CD14-positive monocyte (primary cell): ENCODE measurements around the gene CAPN1. TPM values are rescaled to one million over a fixed set of nuclear protein-coding genes. Genes with fewer than 3 reads are reported as not detected.

Experiments
- DNase-seq, 3 donors: peaks; one replicate each; pipeline ENCODE4 v3.0.0-alpha.2; 2011 to 2022
- H2AFZ ChIP-seq: 2 replicates; pipeline ENCODE4 v1.6.0; 2012; ENCODE audit warnings: mild to moderate bottlenecking, low read depth, low read length, inconsistent platforms; ENCODE audit not compliant: insufficient read depth, poor library complexity, severe bottlenecking
- H3K27ac ChIP-seq, 2 donors: 1 replicate in 1 of 2; 2 replicates in 1 of 2; pipeline ENCODE4 v1.5.1; 2012 to 2013; ENCODE audit warnings: low read length in 2 of 2, control low read depth in 1 of 2, inconsistent platforms in 1 of 2, low read depth in 1 of 2, mild to moderate bottlenecking in 1 of 2
- H3K27me3 ChIP-seq, 2 donors: one replicate each; pipeline versions ENCODE4 v1.6.0 to v1.6.1; 2011 to 2013; ENCODE audit warnings: low read length in 2 of 2; ENCODE audit not compliant: control insufficient read depth in 2 of 2, insufficient read depth in 2 of 2
- H3K36me3 ChIP-seq, 2 donors: replicated peaks in 1 of 2; 1 replicate in 1 of 2; 2 replicates in 1 of 2; pipeline versions ENCODE4 v1.5.1 to v1.6.1; 2012 to 2013; ENCODE audit warnings: low read length in 2 of 2, control low read depth in 1 of 2, inconsistent platforms in 1 of 2, mild to moderate bottlenecking in 1 of 2; ENCODE audit not compliant: insufficient read depth in 2 of 2, control insufficient read depth in 1 of 2
- H3K4me1 ChIP-seq, 2 donors: 1 replicate in 1 of 2; 2 replicates in 1 of 2; pipeline versions ENCODE4 v1.5.1 to v1.6.1; 2012 to 2013; ENCODE audit warnings: low read length in 2 of 2, control low read depth in 1 of 2, inconsistent platforms in 1 of 2, mild to moderate bottlenecking in 1 of 2, moderate library complexity in 1 of 2; ENCODE audit not compliant: insufficient read depth in 2 of 2, control insufficient read depth in 1 of 2
- H3K4me2 ChIP-seq: replicated peaks from 2 replicates; pipeline ENCODE3; 2012; ENCODE audit warnings: low read length, moderate library complexity, mild to moderate bottlenecking; ENCODE audit not compliant: poor library complexity, severe bottlenecking; ENCODE audit errors: extremely low read depth
- H3K4me3 ChIP-seq, 3 experiments: fragments of 200-600 bp in 1 of 3; sonication (generic) in 1 of 3; replicated peaks in 1 of 3; 1 replicate in 2 of 3; 2 replicates in 1 of 3; pipeline ENCODE4 v1.5.1; 2011 to 2013; ENCODE audit warnings: low read length in 3 of 3, mild to moderate bottlenecking in 3 of 3, control low read depth in 2 of 3, low read depth in 2 of 3, inconsistent platforms in 1 of 3, moderate library complexity in 1 of 3
- H3K79me2 ChIP-seq: 2 replicates; pipeline ENCODE4 v1.6.0; 2012; ENCODE audit warnings: mild to moderate bottlenecking, control low read depth, inconsistent platforms, low read length, moderate library complexity; ENCODE audit not compliant: insufficient read depth
- H3K9ac ChIP-seq: 2 replicates; pipeline ENCODE4 v1.6.0; 2017; ENCODE audit warnings: low read length, mild to moderate bottlenecking; ENCODE audit not compliant: insufficient read depth, poor library complexity, severe bottlenecking
- H3K9me3 ChIP-seq, 2 donors: replicated peaks in 1 of 2; 1 replicate in 1 of 2; 2 replicates in 1 of 2; pipeline versions ENCODE4 v1.5.1 to v1.6.1; 2012 to 2013; ENCODE audit warnings: low read length in 2 of 2, control low read depth in 1 of 2; ENCODE audit not compliant: control insufficient read depth in 1 of 2, insufficient read depth in 1 of 2
- H4K20me1 ChIP-seq: 2 replicates; pipeline ENCODE4 v1.6.0; 2012; ENCODE audit warnings: mild to moderate bottlenecking, low read length, control low read depth, moderate library complexity; ENCODE audit not compliant: insufficient read depth
- H3K27ac Mint-ChIP-seq, 7 donors: one replicate each; pipeline ENCODE4 v1.8.0; 2020; ENCODE audit warnings: mild to moderate bottlenecking in 7 of 7, mixed read lengths in 7 of 7, moderate library complexity in 6 of 7, inconsistent platforms in 2 of 7
- H3K27me3 Mint-ChIP-seq, 3 donors: one replicate each; pipeline ENCODE4 v1.8.0; 2021 to 2022; ENCODE audit warnings: low read depth in 3 of 3, mild to moderate bottlenecking in 3 of 3, mixed read lengths in 3 of 3, moderate library complexity in 3 of 3, inconsistent platforms in 1 of 3
- H3K36me3 Mint-ChIP-seq, 2 donors: one replicate each; pipeline ENCODE4 v1.8.0; 2020; ENCODE audit warnings: mixed read lengths in 2 of 2, inconsistent platforms in 1 of 2, mild to moderate bottlenecking in 1 of 2
- H3K4me1 Mint-ChIP-seq: one replicate; pipeline ENCODE4 v1.8.0; 2020; ENCODE audit warnings: mild to moderate bottlenecking, mixed read lengths
- H3K4me3 Mint-ChIP-seq, 2 donors: one replicate each; pipeline ENCODE4 v1.8.0; 2020; ENCODE audit warnings: mild to moderate bottlenecking in 2 of 2, mixed read lengths in 2 of 2, moderate library complexity in 1 of 2
- H3K9me3 Mint-ChIP-seq, 7 donors: one replicate each; pipeline ENCODE4 v1.8.0; 2020 to 2022; ENCODE audit warnings: mixed read lengths in 7 of 7, mild to moderate bottlenecking in 6 of 7, moderate library complexity in 6 of 7, inconsistent platforms in 2 of 7
- WGBS: methylation state at CpG from one replicate; pipeline ENCODE4 v1.1.5; 2013; ENCODE audit warnings: missing lambda C conversion rate; ENCODE audit not compliant: insufficient coverage; 5-methylcytosine and 5-hydroxymethylcytosine counted together
- intact Hi-C, 2 donors: fragments of 100-400 bp; cut with micrococcal nuclease; formaldehyde crosslinking; loops; one replicate each; pipeline versions ENCODE4 v1.15.0 to v1.15.1; 2023
- polyA plus RNA-seq, 3 donors: library from polyadenylated mRNA; depleted of rRNA in 1 of 3; unstranded in 2 of 3; stranded (reverse) in 1 of 3; fragments of 300-500 nt in 2 of 3; fragments of >200 nt in 1 of 3; fragmentation: Illumina TruSeq in 2 of 3; gene quantifications; 1 replicate in 2 of 3; 2 replicates in 1 of 3; pipeline ENCODE4 v1.2.3, GENCODE V29; 2012 to 2021
- TF ChIP-seq, protein P1 (sequence below): fragments of 200-600 bp; IDR thresholded peaks from one replicate; pipeline ENCODE4 v1.8.0; 2022; ENCODE audit warnings: antibody characterized with exemption, mild to moderate bottlenecking

CAPN1 gene
- polyA plus RNA-seq, 3 donors = 128 to 140 (median 129) TPM

GRCh38 chr11:65205602-65205967 lies 23.9 kb downstream of the CAPN1 start:
- no peak for DNase-seq
- Histone ChIP-seq H3K4me1 (peaks cover 14 to 16% of the 10 kb centered on the region in 2 donors), H4K20me1 (peaks cover 24% of the 10 kb centered on the region), H3K4me3 (no peak overlapping the region), H3K27me3 (no peaks in the 10 kb centered on the region), H2AFZ (no peak overlapping the region), H3K27ac (no peak overlapping the region), H3K9ac (no peak overlapping the region), H3K9me3 (no peaks in the 10 kb centered on the region), H3K4me2 (no peak overlapping the region), H3K36me3 (peaks cover 66 to 79% of the 10 kb centered on the region in 2 donors), H3K79me2 (no peaks in the 10 kb centered on the region)
- H3K4me3 Mint-ChIP-seq = no peak overlapping the region
- H3K9me3 Mint-ChIP-seq = no peaks in the 10 kb centered on the region
- 94% methylated on average over 2 of the region's 3 CpGs for whole genome bisulfite sequencing
- H3K4me1 Mint-ChIP-seq = peaks cover 18% of the 10 kb centered on the region
- TF ChIP-seq, protein P1, sequence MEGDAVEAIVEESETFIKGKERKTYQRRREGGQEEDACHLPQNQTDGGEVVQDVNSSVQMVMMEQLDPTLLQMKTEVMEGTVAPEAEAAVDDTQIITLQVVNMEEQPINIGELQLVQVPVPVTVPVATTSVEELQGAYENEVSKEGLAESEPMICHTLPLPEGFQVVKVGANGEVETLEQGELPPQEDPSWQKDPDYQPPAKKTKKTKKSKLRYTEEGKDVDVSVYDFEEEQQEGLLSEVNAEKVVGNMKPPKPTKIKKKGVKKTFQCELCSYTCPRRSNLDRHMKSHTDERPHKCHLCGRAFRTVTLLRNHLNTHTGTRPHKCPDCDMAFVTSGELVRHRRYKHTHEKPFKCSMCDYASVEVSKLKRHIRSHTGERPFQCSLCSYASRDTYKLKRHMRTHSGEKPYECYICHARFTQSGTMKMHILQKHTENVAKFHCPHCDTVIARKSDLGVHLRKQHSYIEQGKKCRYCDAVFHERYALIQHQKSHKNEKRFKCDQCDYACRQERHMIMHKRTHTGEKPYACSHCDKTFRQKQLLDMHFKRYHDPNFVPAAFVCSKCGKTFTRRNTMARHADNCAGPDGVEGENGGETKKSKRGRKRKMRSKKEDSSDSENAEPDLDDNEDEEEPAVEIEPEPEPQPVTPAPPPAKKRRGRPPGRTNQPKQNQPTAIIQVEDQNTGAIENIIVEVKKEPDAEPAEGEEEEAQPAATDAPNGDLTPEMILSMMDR = no peak
- intact Hi-C loops = loop anchor here (5.0 to 10.0 kb wide), 3 partner anchors 47 to 109 kb away; partner anchors contain the start of gene CDC42EP2 (in 1 of the 2)
- H3K27ac Mint-ChIP-seq = peak overlapping the region in 3 of 7 donors; percentile 19 to 46 (median 43)
- no peaks in the 10 kb centered on the region for H3K27me3 Mint-ChIP-seq
- peaks cover 60 to 93% of the 10 kb centered on the region in 2 donors for H3K36me3 Mint-ChIP-seq

DNA sequence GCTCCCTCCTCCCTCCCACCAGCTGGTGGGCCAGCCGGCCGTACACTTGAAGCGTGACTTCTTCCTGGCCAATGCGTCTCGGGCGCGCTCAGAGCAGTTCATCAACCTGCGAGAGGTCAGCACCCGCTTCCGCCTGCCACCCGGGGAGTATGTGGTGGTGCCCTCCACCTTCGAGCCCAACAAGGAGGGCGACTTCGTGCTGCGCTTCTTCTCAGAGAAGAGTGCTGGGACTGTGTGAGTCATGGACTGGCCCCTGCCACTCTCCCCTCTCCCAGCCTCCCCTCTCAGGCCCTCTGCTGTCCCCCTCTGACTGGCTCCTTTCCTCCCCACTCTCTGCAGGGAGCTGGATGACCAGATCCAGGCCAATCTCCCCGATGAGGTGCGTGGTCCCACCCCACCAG lies 24.7 kb downstream of the CAPN1 start:
- H3K27me3 Mint-ChIP-seq = no peaks in the 10 kb centered on the region
- peaks cover 69 to 93% of the 10 kb centered on the region in 2 donors for H3K36me3 Mint-ChIP-seq
- no peaks in the 10 kb centered on the region for H3K27me3 ChIP-seq
- intact Hi-C loops = loop anchor here (5.0 to 10.0 kb wide), 3 partner anchors 46 to 108 kb away; partner anchors contain the start of gene CDC42EP2 (in 1 of the 2)
- 98% methylated on average over 7 of the region's 17 CpGs for WGBS
- H3K36me3 ChIP-seq = peaks cover 74 to 86% of the 10 kb centered on the region in 2 donors
- H3K4me3 Mint-ChIP-seq = no peak overlapping the region
- H3K27ac ChIP-seq = no peak overlapping the region
- H3K4me1 Mint-ChIP-seq = peaks cover 19% of the 10 kb centered on the region
- peak overlapping the region in 1 of 7 donors; percentile 5 for H3K27ac Mint-ChIP-seq
- peaks cover 14 to 16% of the 10 kb centered on the region in 2 donors for H3K4me1 ChIP-seq
- H3K4me2 ChIP-seq = no peak overlapping the region
- H2AFZ ChIP-seq = no peak overlapping the region
- H3K9ac ChIP-seq = no peak overlapping the region
- H3K79me2 ChIP-seq = no peaks in the 10 kb centered on the region
- H3K4me3 ChIP-seq = no peak overlapping the region
- peaks cover 0 to 3% (median 0%) of the 10 kb centered on the region in 7 donors for H3K9me3 Mint-ChIP-seq
- H4K20me1 ChIP-seq = peaks cover 24% of the 10 kb centered on the region
- no peaks in the 10 kb centered on the region for H3K9me3 ChIP-seq
- peak in 1 of 3 donors; percentile 2 for DNase-seq
- TF ChIP-seq, protein P1 = no peak
